Loucy (cell line): ENCODE results near the gene HOXD10.

Experiments
- H2AFZ ChIP-seq: fragments of 200-600 bp; sonication (generic); 2 replicates; pipeline ENCODE4 v1.6.0; 2016; ENCODE audit warnings: antibody characterized with exemption, mild to moderate bottlenecking, low read length, moderate library complexity
- H3F3A ChIP-seq: fragments of 200-600 bp; 2 replicates; pipeline ENCODE4 v1.6.0; 2016; ENCODE audit warnings: antibody characterized with exemption, low read depth, mild to moderate bottlenecking
- H3K27me3 ChIP-seq: fragments of 200-600 bp; sonication (generic); 2 replicates; pipeline ENCODE4 v1.6.1; 2014; ENCODE audit warnings: low read length, mild to moderate bottlenecking; ENCODE audit not compliant: insufficient read depth, poor library complexity, severe bottlenecking
- H3K36me3 ChIP-seq: fragments of 200-600 bp; sonication (generic); 2 replicates; pipeline ENCODE4 v1.6.1; 2016; ENCODE audit warnings: low read length; ENCODE audit not compliant: insufficient read depth
- H3K4me1 ChIP-seq: fragments of 200-600 bp; sonication (generic); 2 replicates; pipeline ENCODE4 v1.5.1; 2014; ENCODE audit warnings: low read length, mild to moderate bottlenecking; ENCODE audit not compliant: insufficient read depth, poor library complexity, severe bottlenecking
- H3K4me2 ChIP-seq: fragments of 200-600 bp; sonication (generic); 2 replicates; pipeline ENCODE4 v1.6.0; 2014; ENCODE audit warnings: antibody characterized with exemption, low read length, low read depth, mild to moderate bottlenecking; ENCODE audit not compliant: poor library complexity, severe bottlenecking
- H3K4me3 ChIP-seq: fragments of 200-600 bp; sonication (generic); 2 replicates; pipeline ENCODE4 v1.5.1; 2014; ENCODE audit warnings: low read length, mild to moderate bottlenecking, mixed read lengths; ENCODE audit not compliant: poor library complexity, severe bottlenecking
- H3K79me2 ChIP-seq: fragments of 200-600 bp; sonication (generic); 2 replicates; pipeline ENCODE4 v1.6.1; 2014; ENCODE audit warnings: low read length; ENCODE audit not compliant: insufficient read depth
- H3K9ac ChIP-seq: fragments of 200-600 bp; sonication (generic); 2 replicates; pipeline ENCODE4 v1.6.0; 2014; ENCODE audit warnings: mild to moderate bottlenecking, low read depth, low read length, moderate library complexity; ENCODE audit not compliant: poor library complexity, severe bottlenecking
- H3K9me2 ChIP-seq: fragments of 200-600 bp; sonication (generic); replicated peaks from 2 replicates; pipeline ENCODE4 v1.6.1; 2016; ENCODE audit warnings: low read depth, low read length, mixed read lengths
- H3K9me3 ChIP-seq: fragments of 200-600 bp; sonication (generic); 2 replicates; pipeline ENCODE4 v1.6.1; 2014; ENCODE audit warnings: mild to moderate bottlenecking, antibody characterized with exemption, low read length, low read depth; ENCODE audit not compliant: insufficient read depth
- H4K20me1 ChIP-seq: fragments of 200-600 bp; sonication (generic); 2 replicates; pipeline ENCODE4 v1.6.0; 2014; ENCODE audit warnings: antibody characterized with exemption, low read length, mild to moderate bottlenecking; ENCODE audit not compliant: insufficient read depth, poor library complexity, severe bottlenecking
- CTCF ChIP-seq: fragments of 200-600 bp; sonication (generic); conservative IDR thresholded peaks from 2 replicates; pipeline ENCODE4 v1.5.1; 2014; ENCODE audit warnings: mild to moderate bottlenecking, antibody characterized with exemption, low read length
- EZH2phosphoT487 ChIP-seq: fragments of 200-600 bp; IDR thresholded peaks from 2 replicates; pipeline ENCODE4 v1.6.1; 2018; ENCODE audit warnings: antibody characterized with exemption, mild to moderate bottlenecking, moderate library complexity, borderline replicate concordance

The HOXD10 gene

GRCh38 chr2:176114930-176115625, 1.5 kb upstream of the HOXD10 start:
- no peak overlapping the region for H3K4me2 ChIP-seq
- no peaks in the 10 kb centered on the region for H3K9me2 ChIP-seq
- H4K20me1 ChIP-seq = no peaks in the 10 kb centered on the region
- peaks cover 74% of the 10 kb centered on the region for H3K27me3 ChIP-seq
- H2AFZ ChIP-seq = no peak overlapping the region
- H3K79me2 ChIP-seq = no peaks in the 10 kb centered on the region
- H3K9me3 ChIP-seq = no peaks in the 10 kb centered on the region
- peaks cover 10% of the 10 kb centered on the region for H3K4me1 ChIP-seq
- H3K36me3 ChIP-seq = no peaks in the 10 kb centered on the region
- no peak overlapping the region for H3K4me3 ChIP-seq
- H3F3A ChIP-seq = 0 out of 2 replicates have a peak, but pooled peaks cover 4% of the 10 kb centered on the region
- H3K9ac ChIP-seq = no peak overlapping the region
- no peak for TF ChIP-seq CTCF
- peak; percentile 21; the same call in 1 of the 2 replicates for TF ChIP-seq EZH2phosphoT487

GRCh38 chr2:176117162-176117822, 714 bp downstream of the HOXD10 start:
- no peaks in the 10 kb centered on the region for H3K36me3 ChIP-seq
- peaks cover 72% of the 10 kb centered on the region for H3K27me3 ChIP-seq
- H3K4me3 ChIP-seq = no peak overlapping the region
- no peak overlapping the region for H3K9ac ChIP-seq
- H3K9me3 ChIP-seq = no peaks in the 10 kb centered on the region
- no peak overlapping the region for H2AFZ ChIP-seq
- H3K4me2 ChIP-seq = no peak overlapping the region
- TF ChIP-seq CTCF (no peak), EZH2phosphoT487 (no peak)
- H3K79me2 ChIP-seq = no peaks in the 10 kb centered on the region
- 0 out of 2 replicates have a peak, but pooled peaks cover 4% of the 10 kb centered on the region for H3F3A ChIP-seq
- H3K9me2 ChIP-seq = no peaks in the 10 kb centered on the region
- peaks cover 10% of the 10 kb centered on the region for H3K4me1 ChIP-seq
- no peaks in the 10 kb centered on the region for H4K20me1 ChIP-seq

DNA sequence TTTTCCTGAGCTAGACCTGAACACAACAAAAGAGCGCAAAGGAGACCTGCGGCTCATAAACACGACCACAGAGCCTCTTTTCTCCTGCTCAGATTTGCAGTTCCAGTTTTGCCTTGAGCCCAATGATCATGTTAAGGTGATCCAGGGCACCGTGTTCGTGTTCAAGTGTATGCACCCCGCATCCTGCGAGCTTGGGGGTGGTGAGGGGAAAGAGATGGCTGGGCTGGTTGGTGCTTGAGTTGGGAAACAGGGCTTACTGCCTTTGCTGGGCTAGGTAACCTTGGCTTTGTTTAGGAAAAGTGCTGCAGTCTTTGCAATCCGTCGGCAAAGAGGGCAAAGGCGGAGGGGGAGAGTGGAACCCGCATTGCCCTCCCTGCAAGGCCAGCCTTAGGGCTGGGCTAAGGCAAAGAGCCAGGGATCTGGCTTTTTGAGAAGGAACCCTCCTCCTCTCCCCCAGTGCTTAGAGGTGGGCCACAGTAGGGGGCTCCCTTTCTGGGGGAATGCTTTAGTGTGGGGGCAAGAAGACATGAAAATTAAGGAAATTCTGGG, 1.3 kb downstream of the HOXD10 start:
- Histone ChIP-seq H3K9ac (no peak overlapping the region), H3K4me2 (no peak overlapping the region), H4K20me1 (no peaks in the 10 kb centered on the region), H2AFZ (no peak overlapping the region), H3K9me3 (no peaks in the 10 kb centered on the region), H3K4me3 (no peak overlapping the region), H3K4me1 (peaks cover 10% of the 10 kb centered on the region), H3K9me2 (no peaks in the 10 kb centered on the region), H3K36me3 (no peaks in the 10 kb centered on the region), H3K79me2 (no peaks in the 10 kb centered on the region), H3K27me3 (peaks cover 66% of the 10 kb centered on the region), H3F3A (0 out of 2 replicates have a peak, but pooled peaks cover 4% of the 10 kb centered on the region)
- no peak for TF ChIP-seq CTCF
- no peak for TF ChIP-seq EZH2phosphoT487
